Heart left ventricle (tissue), 13 donors: ENCODE results near the gene ALK.

Experiments
- POLR2A ChIP-seq, 2 donors: fragments of 450-650 bp; IDR thresholded peaks; one replicate each; pipeline ENCODE4 v1.6.1; 2017; ENCODE audit warnings: antibody characterized with exemption in 2 of 2, mild to moderate bottlenecking in 2 of 2, moderate library complexity in 2 of 2
- TF ChIP-seq, protein P1 (sequence below), 12 donors: fragments of 200-600 bp; sonication (generic) in 4 of 12; IDR thresholded peaks; one replicate each; pipeline versions ENCODE4 v1.5.0 to v1.8.0; 2018 to 2022; ENCODE audit warnings: antibody characterized with exemption in 12 of 12, mild to moderate bottlenecking in 5 of 12
- donor health status: ischemic (EF 13 %, LVEDD 7.1; RV severe dilation, severe dysfunction).
- donor health status: DM: no; HTN: yes; CAD: no.
- donor health status: DM: no; HTN: no; CAD: no.
- donor health status: ischemic (EF 25% LVEDD 6.9; RV normal size, moderate dysfunction).
- donor health status: ischemic (EF 25% LVEDD 5.7; RV mildly dilated, moderate dysfunction).
- donor health status: ischemic (EF 35%, LVEDD 5.7; RV mildly dilated, moderate dysfunction).
- donor health status: nonischemic (EF 11% LVEDD 7.7; RV severe dilation, severe dysfunction).
- donor health status: DM: yes; HTN: yes; CAD: no.
- donor health status: PGD.
- donor health status: ischemic (EF 29% LVEDD 5.4; RV normal size, mild dysfunction).
- donor health status: nonischemic (EF 23%, LVEDD 6.1; RV moderate dilation, normal function).

- TF ChIP-seq POLR2A (IDR thresholded peaks at IDR 0.05): no peak
- TF ChIP-seq, protein P1, sequence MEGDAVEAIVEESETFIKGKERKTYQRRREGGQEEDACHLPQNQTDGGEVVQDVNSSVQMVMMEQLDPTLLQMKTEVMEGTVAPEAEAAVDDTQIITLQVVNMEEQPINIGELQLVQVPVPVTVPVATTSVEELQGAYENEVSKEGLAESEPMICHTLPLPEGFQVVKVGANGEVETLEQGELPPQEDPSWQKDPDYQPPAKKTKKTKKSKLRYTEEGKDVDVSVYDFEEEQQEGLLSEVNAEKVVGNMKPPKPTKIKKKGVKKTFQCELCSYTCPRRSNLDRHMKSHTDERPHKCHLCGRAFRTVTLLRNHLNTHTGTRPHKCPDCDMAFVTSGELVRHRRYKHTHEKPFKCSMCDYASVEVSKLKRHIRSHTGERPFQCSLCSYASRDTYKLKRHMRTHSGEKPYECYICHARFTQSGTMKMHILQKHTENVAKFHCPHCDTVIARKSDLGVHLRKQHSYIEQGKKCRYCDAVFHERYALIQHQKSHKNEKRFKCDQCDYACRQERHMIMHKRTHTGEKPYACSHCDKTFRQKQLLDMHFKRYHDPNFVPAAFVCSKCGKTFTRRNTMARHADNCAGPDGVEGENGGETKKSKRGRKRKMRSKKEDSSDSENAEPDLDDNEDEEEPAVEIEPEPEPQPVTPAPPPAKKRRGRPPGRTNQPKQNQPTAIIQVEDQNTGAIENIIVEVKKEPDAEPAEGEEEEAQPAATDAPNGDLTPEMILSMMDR (IDR thresholded peaks at IDR 0.05): no peak
Observed at GRCh38 chr2:29535188-29535587, 386.2 kb downstream of the ALK start.
